SIG-M5 (cell line): Measurements from ENCODE around the gene ZNF584.
"Not testable (repeated sequence)": the region's sequence is repeated elsewhere in the genome, so short reads cannot be mapped to it uniquely, and the experiment has no call there.

Experiments
- DNase-seq: peaks from one replicate; lab custom pipeline; 2025; lab: John Stamatoyannopoulos, UW

Gene ZNF584

GRCh38 chr19:58408152-58409009, at the start of gene ZNF584:
ZNF584 (plus strand) TSS chr19:58408649; CDS start chr19:58409148, 499 bp downstream.
- DNase-seq, result peak; percentile 85

GRCh38 chr19:58361900-58362271, 46.6 kb upstream of the ZNF584 start:
- DNase-seq, result no peak

GRCh38 chr19:58362272-58362994, 46.0 kb upstream of the ZNF584 start, which contains the start of gene ZNF497:
ZNF497 (minus strand) TSS chr19:58362751; CDS start chr19:58357635, 5,116 bp downstream.
- peak; percentile 56 for DNase-seq

GRCh38 chr19:58364146-58364545, 44.3 kb upstream of the ZNF584 start:
- peak; percentile 67 for DNase-seq

GRCh38 chr19:58366585-58367430, 41.6 kb upstream of the ZNF584 start:
- no peak for DNase-seq

GRCh38 chr19:58367698-58368454, 40.6 kb upstream of the ZNF584 start:
- no peak for DNase-seq

- DNase-seq, result no peak
Measured at GRCh38 chr19:58368561-58369360, 39.7 kb upstream of the ZNF584 start.

GRCh38 chr19:58372311-58373133, 35.9 kb upstream of the ZNF584 start:
- DNase-seq, result no peak

GRCh38 chr19:58374200-58374599, 34.2 kb upstream of the ZNF584 start:
- no peak for DNase-seq

GRCh38 chr19:58376724-58377123, 31.7 kb upstream of the ZNF584 start:
- not testable (repeated sequence) for DNase-seq

GRCh38 chr19:58379246-58379645, 29.2 kb upstream of the ZNF584 start:
- DNase-seq, result no peak

- no peak for DNase-seq
Measured at GRCh38 chr19:58380037-58380661, 28.3 kb upstream of the ZNF584 start.

- peak; percentile 95 for DNase-seq
Measured at GRCh38 chr19:58380662-58381459, 27.6 kb upstream of the ZNF584 start, which contains the start of gene ZNF837. ZNF837 (minus strand) TSS chr19:58381030; CDS start chr19:58369332, 11,698 bp downstream.

GRCh38 chr19:58381460-58382212, 26.8 kb upstream of the ZNF584 start:
- DNase-seq, result no peak

GRCh38 chr19:58382997-58383603, 25.3 kb upstream of the ZNF584 start:
- DNase-seq, result no peak

GRCh38 chr19:58385313-58385890, 23.0 kb upstream of the ZNF584 start:
- no peak for DNase-seq
